ENCODE measurements around the gene MGRN1. TPM values are rescaled to one million over a fixed set of nuclear protein-coding genes. Genes with fewer than 3 reads are reported as not detected.

MGRN1 gene
- total RNA-seq, 1 experiment from 2014 or later: 31.3 TPM

DNA sequence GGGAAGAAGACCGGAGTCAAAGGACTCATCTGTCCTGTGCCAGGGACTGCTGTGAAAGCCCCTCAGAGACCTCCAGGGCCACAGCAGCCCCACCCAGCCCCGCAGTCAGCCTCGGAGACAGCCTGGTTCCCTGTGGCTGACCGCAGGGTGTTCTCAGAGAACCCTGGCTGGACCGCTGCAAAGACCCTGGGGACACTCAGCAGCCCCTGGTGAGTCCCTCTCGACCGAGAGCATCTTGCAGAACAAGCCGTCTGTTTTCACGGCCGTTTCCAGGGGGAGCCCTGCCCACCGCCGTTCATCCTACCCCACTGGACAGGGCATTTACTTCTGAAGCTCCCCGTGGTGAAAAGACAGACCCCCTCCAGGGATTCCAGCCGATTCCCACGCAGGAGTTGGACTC, 20.2 kb upstream of the MGRN1 start:
- no peak for DNase-seq (ENCODE audit: low spot score)

DNA sequence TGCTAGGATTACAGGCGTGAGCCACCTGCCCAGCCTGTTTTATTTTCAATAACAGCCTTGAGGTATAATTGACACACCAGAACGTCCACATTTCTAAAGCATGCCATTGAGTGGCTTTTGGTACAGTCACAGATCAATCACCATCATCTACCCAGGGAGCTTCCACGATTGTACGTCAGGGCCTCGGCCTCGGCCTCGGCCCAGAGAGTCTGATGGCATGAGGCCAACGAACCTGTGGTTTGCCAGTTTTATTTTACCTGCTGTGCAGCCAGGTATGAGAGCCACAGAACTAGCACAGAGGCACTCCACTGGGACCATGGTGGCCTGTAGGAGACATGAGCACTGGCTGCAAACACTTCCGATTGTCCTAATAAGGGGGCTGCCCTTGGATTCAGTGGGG, 18.3 kb upstream of the MGRN1 start:
- no peak for DNase-seq (ENCODE audit: low spot score)

DNA sequence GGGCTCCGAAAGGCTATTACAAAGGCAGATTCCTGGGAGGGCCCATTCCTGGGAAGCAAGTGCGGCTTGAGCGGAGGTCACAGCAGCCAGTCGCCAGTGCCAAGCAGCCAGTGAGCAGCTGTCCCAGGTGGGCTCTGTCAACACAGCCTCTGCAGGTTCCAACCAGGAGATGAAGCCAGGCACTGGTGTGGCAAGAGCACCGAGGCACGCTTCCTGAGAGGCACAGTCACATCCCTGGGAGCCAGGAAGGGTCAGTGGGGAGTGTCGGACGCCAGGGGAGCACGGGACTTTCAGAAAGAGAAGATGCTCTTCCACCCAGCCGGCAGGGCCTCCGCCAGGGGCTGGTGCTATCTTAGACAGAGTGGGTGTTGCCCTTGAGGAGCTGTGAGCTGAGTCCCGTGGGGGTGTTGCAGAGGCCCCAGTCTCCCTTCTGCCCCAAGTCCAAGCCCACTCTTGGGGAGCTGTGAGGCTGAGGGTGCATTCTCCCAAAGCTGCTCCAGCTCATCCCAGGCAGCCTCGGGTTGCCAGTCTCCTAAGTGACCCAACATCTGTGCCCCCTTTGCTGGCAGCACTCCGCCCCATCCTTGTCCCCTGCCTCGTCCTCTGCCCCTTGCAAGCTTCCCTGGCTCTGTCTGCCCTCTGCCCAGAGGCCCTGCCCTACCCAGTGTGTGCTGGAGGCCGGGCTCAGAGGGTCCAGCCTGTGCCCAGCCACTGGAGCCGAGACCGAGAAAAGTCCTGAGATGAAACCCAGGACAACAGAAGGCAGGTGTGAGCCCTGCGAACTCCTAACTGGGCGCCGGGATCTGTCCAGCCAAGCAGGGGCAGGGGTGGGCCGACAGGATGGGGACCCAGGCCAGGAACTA, 16.6 kb upstream of the MGRN1 start:
- DNase-seq (ENCODE audit: low spot score): no peak

DNA sequence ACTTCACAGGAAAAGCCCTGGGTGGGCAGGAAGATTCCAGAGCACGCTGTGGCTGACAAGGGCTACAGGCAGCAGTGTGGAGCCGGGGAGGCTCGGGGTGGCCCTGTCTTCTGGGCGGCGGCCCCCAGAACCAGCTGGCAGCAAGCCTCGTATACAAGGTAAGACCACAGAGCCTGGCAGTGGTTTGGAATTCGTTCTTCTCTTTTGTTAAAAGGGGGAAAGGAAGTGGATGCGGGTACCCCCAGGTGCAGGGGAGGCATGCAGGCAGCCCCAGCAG, 16.0 kb upstream of the MGRN1 start:
- no peak for DNase-seq (ENCODE audit: low spot score)

DNA sequence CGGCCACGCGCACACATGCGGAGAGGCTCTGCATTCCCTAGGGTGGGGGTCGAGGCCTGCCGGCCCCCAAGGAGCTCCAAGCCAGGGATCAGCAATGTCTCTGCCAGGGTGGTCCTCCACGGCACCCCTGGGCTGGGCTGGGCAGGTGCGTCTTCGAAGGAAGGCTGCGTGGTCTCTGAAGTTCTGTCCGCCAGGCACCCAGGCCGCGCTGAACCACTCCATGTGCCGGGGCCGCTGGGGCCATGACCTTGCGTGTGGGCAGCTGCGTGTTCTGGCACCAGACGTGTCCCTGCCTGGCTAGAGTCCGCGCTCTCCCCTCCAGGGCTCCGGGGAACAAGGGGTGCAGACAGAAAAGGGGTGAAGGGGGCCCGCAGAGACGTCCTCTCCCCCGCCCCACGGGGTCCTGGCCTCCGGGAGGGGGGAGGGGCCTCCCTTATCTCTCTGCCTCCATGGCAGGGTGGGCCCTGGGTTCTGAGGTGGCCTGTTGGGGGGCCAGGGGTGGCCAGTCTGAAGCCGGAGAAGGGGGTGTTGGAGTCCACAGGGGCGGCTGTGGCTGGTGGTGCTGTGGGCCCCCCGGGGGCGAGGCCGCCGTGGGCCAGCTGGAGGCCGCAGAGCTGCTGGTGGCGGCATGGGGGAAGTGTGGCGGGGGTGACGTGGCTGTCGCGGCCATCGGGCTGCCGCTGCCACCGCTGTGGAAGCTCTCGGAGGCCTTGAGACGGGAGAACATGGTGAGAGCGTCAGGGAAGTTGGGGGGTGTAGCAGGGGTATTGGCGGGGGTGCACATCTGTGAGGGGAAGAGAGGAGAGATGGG, 15.2 kb upstream of the MGRN1 start:
- DNase-seq (ENCODE audit: low spot score): no peak

DNA sequence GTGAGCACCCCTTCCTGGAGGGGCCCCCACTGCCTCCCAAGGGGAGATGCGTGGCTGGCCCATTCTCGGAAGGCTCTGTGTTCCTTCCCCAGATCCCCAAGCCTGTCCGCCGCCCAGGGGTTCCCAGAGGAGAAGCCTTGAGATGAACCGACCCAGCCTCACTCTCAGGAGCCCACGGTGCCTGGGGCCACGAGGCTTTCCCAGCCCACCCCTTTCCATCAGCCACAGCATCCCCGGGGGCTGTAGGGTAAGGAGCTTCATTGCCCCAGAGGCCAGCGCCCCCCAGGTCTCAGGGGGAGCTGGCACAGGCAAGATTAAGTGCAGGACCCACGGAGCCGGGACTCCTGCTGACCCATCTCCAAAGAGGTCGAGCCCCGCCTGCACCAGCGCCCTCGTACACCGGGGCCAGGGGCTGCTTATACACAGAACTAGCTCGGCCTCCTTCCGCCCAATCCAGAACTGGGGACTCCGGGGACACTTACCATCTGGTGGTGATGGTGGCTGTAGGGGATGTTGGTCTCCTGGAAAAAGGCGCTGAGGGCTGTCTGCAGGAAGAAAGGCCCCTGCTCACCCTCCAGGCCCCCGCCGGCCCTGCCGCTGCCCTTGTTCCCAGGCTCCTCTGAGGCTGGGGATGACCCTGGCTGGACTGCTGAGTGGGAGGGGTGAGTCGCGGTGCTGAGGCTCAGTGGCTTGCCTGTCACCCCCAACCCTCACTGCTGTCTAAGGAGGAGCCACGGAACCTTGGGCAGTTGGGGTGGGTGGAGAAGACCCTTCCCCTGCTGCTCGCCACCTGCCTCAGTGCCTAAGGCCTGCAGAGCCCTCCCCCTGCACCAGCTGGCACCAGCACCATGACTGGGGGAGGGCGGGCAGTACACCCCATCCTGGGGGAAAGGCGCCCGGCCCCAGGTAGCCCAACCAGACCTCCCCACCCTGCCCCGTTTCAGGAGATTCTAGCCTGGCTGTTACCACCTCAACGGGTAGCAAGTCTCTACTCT, 14.3 kb upstream of the MGRN1 start:
- no peak for DNase-seq (ENCODE audit: low spot score)

DNA sequence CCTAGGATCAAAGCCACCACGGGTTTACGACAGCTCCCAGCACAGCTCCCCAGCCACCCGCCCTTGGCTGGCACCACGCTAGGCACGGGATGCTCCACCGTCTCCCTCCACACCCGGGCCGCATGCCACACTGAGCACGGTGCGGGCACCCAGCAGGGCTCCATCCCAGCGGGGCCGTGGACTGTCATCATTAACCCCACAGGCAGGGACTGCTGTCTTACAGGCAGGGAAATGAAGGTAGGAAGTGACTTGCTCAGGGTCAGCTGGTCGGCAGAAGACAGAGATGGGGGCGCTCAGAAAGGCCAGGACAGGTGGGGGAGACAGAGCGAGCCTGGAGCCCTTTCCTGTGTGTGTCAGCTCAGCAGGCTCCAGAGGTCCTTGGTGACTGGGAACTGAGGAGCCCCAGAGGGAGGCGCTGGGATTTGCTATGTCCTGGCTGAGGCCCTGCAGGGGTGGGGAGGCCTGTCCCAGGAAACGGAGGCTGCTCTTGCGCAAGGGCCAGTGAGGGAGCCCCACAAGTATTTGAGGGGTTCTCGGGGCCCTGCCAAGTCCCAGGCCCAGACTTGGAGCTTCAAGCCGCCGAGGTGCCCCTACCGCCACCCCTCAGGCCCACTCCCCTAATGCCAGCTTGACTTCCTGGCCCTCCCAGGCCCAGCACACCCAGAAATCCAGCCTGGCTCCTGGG, 13.1 kb upstream of the MGRN1 start:
- no peak for DNase-seq (ENCODE audit: low spot score)

DNA sequence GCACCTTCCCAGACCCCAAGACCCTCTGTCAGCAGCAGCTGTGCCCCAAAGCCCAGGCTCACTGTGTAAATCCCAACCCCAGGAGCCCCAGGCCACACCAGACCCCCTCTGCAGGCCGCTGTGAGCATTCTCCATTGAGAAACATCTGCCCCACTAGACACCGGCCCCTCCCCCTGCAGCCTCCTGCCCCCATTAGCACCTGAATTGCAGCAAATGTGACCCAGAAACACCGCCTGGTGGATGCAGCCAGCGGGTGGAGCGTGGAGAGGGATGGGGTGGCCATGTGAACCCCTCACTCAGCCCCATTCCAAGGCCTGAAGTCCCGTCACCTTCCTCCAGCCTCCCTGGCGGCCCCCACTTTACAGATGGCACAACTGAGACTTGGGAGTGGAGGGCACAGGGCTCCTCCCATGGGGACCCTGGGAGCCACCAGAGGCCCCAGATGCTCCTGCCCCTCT, 12.1 kb upstream of the MGRN1 start:
- DNase-seq (ENCODE audit: low spot score): no peak

DNA sequence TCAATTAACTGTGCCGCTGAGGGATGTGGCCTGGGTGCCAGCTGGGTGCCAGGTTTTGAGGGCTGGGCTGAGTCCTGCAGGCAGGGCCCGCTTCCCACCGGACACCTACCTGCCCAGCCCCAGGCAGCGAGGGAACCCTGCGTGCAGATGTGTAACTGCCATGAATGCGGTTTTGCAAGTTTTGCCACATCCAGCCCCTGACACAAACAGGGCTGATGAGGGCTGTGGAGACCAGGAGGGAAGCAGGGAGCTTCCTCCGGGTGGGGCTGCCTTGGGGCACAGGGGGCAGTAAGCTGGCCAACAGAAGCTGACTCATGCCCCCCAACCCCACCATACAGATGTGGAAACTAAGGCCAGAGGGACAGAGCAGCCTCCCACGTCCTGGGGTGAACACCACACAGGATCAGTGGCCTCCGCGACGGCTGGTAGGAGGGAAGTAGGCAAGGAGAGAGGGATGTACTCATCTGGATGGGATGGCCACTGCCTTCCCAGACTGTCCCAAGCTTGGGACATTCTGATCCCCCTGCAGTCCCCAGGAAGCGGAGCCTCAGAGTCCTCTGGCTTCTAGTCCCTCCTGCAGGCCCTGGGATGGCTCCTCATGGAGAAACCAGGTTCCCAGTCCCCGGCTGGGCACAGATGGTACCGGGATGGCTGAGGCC, 11.5 kb upstream of the MGRN1 start:
- DNase-seq (ENCODE audit: low spot score): peak; percentile 46

DNA sequence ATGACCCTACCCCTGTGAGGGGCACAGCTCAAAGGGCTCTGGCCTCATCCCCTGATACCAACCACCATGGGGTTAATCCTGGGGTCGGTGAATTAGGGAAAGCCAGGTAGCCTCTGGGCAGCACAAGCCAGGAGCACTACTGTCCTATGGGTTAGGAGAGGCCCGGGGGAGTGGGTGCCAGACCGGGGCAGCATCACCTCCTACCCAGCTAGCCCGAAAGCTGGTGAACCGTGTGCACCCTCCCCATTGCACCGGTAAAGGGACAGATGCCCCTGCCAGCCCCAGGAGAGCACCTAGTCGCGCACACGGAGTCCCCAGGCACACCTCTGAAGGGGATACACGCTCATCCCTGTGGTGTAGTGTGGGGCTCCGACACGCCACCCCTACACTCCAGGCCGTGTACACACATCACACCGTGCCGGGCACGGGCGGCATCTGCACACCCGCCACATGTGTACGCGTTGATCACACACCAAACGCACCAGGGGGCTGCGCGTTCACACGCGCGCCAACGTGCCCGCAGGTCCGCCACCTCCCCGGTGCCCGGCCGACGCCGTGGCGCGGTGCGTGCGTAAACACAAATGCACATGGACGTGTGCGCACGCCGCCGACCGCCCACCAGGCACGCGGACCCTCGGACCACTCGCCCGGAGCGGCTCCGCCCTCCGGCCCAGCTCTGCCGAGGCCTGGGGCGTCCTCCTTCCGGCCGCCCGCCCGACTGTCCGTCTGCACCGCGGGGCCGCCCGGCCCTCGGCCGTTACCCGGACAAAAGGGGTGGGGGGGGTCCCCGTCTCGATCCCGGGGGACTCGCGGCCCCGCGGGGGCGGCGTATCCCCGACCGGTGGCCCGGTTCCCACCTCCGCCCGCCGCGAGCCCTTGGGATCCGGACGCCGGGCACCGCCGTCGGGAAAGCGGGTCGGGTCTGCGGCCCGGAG, 10.7 kb upstream of the MGRN1 start:
- DNase-seq (ENCODE audit: low spot score): peak; percentile 37

DNA sequence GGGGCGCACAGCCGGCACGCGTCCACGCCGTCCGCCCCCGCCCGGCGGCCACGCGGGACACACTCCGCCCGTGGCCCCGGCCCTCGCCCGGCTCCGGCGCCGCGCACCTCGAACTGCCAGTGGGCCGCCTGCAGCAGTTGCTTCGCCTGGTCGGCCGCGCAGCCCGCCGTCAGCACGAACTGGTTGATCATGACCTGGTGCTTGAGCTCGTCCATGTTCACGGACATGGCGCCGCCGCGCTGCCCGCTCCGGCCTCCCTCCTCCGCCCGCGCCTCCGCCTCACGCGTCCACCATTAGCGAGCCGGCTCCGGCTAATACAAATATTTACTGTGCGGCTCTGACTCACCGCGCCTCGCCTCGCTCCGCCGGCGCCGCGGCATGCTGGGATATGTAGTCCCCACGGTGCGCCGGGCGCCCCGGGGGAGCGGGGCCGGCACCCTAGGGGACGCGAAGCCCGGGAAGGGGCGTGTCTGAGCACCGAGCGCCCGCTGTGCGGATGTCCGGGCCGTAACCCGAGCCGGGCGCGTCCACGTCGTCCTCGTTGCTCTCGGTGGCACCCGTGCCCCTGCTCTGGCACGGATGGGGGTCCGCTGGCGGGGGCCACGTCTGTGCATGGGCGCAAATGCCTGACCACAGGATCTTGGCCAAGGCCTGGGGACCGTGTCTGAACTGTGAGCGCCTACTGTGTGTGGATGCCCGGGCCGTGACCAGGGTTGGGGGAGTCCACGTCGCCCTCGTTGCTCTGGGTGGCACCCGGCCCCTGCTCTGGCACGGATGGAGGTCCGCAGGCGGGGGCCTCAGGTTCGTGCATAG, 9.8 kb upstream of the MGRN1 start, which contains the start of gene UBALD1:
Gene UBALD1 (minus strand): TSS at position 318 of the 813 bp plus-strand sequence. CDS start 91 bp downstream, at position 227.
- peak; percentile 88 for DNase-seq (ENCODE audit: low spot score)

DNA sequence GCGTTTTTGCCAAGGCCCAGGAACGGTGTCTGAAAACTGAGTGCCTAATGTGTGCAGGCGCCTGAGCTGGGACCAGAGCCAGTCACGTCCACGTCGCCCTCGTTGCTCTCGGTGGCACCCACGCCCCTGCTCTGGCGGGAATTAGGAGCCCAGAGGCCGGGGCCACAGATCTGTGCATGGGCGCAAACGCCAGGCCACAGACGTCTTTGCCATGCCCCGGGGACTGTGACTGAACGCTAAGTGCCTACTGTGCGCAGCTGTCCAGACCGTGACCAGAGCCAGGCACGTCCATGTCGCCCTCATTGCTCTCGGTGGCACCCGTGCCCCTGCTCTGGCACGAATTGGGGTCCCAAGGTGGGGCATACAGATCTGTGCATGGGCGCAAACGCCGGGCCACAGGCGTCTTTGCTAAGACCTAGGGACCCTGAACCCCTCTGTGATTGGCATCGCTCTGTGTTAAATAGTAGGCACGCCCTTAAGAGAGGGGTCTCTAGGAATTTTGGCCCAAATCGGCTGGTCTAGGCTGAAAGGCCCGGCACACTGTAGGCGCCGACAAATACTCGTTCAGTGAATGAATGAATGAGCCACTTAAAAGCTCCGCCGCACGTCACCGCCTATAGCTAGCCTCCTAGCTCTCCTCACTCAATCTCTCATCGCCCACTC, 9.1 kb upstream of the MGRN1 start:
- DNase-seq (ENCODE audit: low spot score): no peak

DNA sequence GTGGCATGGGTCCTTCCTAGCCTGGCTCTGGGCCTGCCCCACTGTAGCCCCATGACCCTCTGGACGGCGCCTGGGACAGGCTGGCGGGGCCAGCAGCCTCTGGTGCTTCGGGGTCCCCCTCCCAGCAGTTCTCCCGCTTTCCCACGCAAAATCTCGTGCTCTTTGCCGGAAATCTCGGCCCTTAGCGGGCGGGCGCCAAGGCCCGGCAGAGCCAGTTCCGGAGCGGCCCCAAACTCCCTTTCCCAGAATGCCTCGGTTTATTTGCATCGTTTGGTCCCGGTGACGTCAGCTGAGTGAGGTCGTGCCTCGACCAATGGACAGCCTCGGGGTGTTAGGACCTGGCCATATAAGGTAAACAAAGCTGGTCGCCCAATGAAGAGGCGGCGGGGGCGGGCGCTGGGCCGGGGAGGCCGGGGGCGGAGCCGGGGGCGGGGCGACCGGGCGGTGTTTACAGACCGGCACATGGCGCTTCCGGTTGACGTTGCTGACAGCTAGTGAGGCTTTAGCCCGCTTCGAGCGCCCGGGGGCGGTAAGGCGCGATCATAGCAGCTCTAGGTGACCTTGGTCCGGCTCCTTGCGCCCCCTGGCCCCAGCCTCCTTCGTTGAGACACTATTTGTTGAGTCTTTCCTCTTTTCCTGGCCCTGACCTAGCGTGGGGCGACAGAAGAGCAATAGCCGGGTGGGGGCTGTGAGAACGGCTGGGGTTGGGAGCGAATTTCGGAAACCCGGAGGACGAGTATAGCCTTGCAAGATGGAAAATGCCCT, 8.4 kb upstream of the MGRN1 start:
- DNase-seq (ENCODE audit: low spot score): peak; percentile 99

DNA sequence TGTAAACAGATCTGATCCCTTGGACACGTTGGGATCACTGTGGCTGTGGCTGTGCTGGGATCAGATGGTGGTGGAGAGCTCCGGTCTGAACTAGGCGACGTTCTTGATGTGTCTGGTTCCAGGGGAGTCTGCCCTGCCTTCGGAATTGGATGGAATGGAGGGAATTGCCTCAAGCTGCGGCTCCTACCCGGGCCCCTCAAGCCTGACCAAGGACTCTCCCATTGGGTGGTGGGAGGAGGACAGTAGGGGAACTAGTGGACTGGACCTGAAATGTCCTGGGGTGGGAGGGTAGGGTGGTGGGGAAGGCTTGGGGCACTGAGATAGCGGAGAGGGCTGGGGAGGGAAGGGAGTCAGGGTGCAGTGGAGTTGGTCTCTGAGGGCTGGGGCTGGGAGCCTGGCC, 6.7 kb upstream of the MGRN1 start:
- DNase-seq (ENCODE audit: low spot score): no peak

DNA sequence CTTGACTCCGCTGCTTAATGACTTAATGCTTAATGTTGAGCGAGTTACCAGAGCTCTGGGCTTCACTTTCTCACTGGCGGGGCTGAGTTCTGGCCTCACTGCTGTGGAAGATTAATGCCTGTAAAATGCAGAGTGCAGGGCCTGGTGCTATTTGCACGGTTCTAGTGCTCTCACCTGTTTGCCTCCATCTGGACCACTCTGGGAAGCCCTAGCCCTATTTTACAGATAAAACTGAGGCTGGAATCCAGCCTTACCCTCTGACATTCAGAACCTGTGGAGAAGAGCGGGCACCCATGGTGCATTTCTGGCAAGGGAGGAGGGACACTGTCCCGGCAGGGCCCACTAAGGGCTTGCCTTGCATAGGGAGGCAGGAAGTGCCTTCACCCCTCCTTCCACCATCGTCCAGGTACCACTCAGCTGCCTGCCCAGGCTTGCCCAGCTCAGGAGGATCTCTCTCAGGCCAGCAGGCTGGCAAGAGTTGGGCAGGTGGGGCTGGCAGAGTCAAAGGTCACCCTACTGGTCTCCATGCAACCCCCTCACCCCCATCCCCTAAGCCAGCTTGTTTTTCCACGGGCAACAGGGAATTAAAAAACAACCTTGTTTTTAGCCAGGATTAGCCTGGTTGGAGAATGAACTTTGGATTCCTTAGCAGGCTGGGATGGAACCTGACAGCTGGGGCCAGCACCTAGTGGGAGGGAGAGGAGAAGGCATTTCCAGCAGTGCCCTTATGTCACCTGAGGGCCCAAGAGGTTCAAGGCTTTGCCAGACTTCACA, 5.8 kb upstream of the MGRN1 start:
- DNase-seq (ENCODE audit: low spot score): no peak

DNA sequence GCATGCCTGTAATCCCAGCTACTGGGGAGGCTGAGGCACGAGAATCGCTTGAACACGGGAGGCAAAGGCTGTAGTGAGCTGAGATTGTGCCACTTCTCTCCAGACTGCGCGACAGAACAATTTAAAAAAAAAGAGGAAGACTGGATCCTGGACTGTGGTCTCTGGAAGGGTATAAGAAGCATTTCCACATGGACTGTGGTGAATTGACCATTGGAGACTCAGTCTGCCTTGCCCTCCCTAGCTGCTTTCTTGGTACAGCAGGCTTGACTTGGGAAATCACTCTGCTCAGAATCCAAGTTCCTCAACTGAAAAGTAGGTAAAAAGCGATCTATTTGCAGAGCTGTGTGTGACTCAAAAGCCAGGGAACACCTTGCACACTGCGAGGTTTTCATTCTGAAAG, 1.0 kb upstream of the MGRN1 start:
- DNase-seq (ENCODE audit: low spot score): no peak

All from HT-29 (cell line).